MM.1S (cell line): ENCODE data around the gene C12orf60.

Experiments used
- EZH2 ChIP-seq: fragments of 300-600 bp; sonication (generic); optimal IDR thresholded peaks from 2 replicates; pipeline ENCODE3; 2017; ENCODE audit warnings: low read depth, mild to moderate bottlenecking, antibody characterized with exemption, low read length, mixed read lengths
- EZH2phosphoT487 ChIP-seq: fragments of 300-600 bp; sonication (generic); IDR thresholded peaks from 2 replicates; pipeline ENCODE4 v1.6.1; 2018; ENCODE audit warnings: antibody characterized with exemption, low read length
- TF ChIP-seq, protein P1 (sequence below): fragments of 300-600 bp; sonication (generic); IDR thresholded peaks from 2 replicates; pipeline ENCODE4 v1.5.1; 2016; ENCODE audit warnings: antibody characterized with exemption, low read length, mixed read lengths

DNA sequence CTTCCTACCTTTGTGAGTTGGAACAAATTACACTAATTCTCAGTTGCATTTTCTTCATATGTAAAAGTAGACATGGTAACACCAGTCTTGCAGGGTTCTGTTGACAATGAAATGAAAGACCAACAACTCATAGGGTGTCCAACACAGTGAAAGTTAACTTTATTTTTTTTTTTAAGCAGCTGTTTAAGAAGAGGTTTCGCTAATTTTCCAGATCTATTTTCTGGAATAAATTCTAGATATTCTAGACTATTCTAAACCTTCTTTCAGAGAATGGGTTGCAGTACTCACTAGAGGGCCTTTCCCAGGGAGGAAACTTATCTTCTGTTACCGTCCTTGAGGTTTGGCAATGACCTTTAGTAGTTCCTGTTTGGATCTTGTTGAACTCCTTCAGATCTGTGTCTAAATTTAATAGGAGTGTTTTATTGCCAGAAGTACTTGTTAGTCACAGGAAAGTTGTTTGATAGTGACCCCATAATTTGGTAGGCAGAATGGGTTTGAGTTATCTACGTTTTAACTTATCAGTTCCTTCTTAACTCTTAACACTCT is 42.6 kb downstream of the C12orf60 start:
- TF ChIP-seq, protein P1, sequence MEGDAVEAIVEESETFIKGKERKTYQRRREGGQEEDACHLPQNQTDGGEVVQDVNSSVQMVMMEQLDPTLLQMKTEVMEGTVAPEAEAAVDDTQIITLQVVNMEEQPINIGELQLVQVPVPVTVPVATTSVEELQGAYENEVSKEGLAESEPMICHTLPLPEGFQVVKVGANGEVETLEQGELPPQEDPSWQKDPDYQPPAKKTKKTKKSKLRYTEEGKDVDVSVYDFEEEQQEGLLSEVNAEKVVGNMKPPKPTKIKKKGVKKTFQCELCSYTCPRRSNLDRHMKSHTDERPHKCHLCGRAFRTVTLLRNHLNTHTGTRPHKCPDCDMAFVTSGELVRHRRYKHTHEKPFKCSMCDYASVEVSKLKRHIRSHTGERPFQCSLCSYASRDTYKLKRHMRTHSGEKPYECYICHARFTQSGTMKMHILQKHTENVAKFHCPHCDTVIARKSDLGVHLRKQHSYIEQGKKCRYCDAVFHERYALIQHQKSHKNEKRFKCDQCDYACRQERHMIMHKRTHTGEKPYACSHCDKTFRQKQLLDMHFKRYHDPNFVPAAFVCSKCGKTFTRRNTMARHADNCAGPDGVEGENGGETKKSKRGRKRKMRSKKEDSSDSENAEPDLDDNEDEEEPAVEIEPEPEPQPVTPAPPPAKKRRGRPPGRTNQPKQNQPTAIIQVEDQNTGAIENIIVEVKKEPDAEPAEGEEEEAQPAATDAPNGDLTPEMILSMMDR: no peak
- TF ChIP-seq EZH2 (no peak), EZH2phosphoT487 (no peak)
